HG02763 (cell line): ENCODE results near the gene ANKDD1A.

Source experiments
- ATAC-seq: cut with Tn5 transposase; IDR thresholded peaks from one replicate; pipeline ENCODE4 v1.9.1; 2021; ENCODE audit warnings: mild to moderate bottlenecking, moderate library complexity; ENCODE audit not compliant: unreplicated experiment

Gene ANKDD1A

GRCh38 chr15:64895285-64896065 lies 16.2 kb upstream of the ANKDD1A start:
- no peak for ATAC-seq

DNA sequence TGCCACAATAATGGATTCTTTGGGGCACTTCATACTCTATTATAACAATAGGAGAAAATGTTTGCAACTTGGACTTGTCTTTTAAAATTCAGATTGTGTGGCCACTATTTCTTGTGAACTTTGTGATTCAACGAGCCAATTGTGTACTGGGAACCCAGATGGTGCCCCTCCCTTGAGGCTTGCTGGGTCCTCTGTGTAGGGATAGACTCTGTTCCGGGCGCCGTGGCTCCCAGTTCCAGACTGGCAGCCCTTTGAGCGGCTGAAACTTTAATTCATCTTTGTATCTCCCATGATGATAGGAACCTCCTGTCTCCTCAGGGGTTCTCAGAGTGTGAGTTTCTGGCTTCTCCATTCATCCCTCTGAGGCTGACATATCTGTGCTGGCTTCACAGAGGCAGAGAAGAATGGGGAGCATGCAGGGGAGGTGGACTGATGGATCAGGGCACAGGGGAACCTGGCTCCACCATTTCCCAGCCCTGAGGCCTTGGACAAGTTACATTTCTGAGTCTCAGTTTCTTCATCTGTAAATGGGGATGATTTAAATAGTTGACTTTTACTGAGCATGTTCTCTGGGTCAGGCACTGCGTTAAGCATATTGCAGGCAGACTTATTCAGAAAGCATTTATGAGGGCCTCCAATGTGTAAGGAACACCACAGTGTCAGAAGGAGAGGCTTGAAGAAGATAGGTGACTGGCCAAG lies 15.2 kb upstream of the ANKDD1A start:
- ATAC-seq: no peak

- ATAC-seq: no peak
These were observed 14.2 kb upstream of the ANKDD1A start for GRCh38 chr15:64897345-64897985.

- no peak for ATAC-seq
These were observed 13.3 kb upstream of the ANKDD1A start for GRCh38 chr15:64898406-64898805.

GRCh38 chr15:64901141-64901540 lies 10.6 kb upstream of the ANKDD1A start:
- no peak for ATAC-seq

DNA sequence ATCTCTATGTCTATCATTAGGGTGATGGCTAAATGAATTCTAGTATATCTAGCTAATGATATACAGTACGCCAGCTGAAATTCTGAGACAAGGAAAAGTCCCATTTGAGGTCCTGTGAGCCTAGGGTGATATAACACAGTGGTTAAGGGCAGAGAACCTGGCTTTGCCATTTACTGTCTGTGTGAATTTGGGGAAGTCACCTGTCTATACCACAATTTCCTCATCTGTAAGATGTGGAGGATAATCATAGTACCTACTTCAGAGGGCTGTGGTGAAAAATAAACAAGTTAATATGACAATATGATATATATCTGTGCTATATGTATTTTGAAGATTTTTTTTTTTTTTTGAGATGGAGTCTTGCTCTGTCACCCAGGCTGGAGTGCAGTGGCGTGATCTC lies 9.8 kb upstream of the ANKDD1A start:
- ATAC-seq: no peak

DNA sequence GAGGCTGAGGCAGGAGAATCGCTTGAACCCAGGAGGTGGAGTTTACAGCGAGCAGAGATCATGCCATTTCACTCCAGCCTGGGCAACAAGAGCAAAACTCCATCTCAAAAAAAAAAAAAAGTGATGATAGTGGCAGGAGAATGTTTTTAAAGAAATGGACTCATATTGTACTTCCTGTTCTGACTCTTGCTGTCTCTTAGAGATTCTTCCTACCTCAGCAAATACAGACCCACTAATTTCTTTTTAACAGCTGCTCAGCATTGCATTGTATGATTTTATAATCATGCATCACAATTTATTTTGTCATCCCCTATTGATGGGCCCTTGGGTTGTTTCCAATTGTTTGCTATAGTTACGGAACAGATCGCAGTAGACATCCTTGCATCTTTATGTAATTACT lies 8.8 kb upstream of the ANKDD1A start:
- ATAC-seq: no peak

DNA sequence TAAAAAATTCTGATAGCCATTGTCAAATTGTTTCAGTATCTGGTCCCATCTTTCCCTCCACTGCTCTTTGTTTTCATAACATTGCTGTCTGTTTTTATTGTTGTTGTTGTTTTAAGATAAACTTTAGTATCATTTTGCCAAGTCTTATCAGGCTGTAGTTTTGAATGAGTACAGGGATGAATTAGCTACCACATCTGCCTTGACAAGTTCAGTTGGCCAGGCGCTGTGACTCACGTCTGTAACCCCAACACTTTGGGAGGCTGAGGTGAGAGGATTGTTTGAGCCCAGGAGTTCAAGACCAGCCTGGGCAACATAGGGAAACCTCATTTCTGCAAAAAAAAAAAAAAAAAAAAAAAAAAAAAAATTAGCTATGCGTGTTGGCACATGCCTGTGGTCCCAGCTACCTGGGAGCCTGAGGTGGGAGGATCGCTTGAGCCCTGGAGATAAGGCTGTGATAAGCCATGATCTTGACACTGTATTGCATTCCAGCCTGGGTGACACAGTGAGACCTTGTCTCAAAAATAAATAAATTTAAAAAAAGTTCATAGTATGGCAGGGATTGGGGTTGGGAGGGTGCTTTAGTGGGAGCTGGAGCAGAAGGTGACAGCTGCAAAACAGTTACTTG lies 8.3 kb upstream of the ANKDD1A start:
- ATAC-seq: no peak

DNA sequence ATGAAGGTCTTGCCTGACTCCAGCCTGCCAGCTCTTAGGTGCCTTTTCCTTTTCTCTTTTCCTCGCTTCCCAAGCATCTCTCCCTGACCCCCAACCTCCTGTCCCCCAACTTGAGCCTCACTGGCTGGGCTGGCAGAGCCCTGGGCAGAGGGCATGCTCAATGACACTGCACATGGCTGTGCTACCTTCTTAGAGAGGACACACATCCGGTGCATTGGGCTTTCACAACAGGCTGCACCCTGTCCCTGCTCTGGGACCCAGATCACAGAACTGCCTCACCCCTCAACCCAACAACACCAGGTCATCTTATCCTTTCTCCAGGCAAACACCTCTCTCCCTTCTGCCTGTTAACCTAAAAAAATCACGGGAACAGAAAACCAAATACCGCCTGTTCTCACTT lies 7.5 kb upstream of the ANKDD1A start:
- no peak for ATAC-seq

DNA sequence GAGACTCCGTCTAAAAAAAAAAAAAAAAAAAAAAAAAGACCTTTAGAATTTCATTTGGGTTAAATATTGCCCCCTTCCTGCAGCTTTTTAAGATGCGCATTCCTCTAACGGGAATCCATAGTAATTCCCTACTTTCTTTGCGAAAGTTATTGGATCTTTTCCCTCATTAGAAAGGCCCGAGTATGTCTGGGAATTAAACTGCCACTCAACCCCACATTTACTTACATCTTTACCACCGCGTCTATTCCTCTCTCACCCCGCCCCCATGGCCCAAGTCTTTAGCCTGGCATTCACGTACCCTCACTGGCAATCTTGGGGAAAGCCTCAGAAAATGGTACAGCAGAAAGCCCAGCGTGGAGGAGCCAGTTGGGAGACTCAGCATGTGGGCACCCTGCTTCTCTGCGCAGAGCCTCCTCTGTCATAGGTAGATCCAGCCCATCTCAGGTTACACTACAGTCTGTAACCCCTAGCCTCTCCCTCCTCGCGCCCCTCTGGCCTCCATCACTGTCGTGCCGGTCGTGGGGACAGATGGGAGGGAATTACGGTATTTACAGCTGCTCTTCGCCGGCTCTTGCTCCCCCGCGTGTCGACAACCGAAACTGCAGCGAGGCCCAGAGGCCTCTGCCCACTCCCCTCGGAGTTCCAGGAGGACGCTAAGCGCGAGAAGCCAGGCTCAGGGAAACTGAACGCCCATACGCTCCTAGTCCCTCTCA lies 6.4 kb upstream of the ANKDD1A start:
- peak; percentile 51 for ATAC-seq

GRCh38 chr15:64905941-64906340 lies 5.8 kb upstream of the ANKDD1A start:
- ATAC-seq: no peak

- no peak for ATAC-seq
These were observed 5.3 kb upstream of the ANKDD1A start for GRCh38 chr15:64906402-64906801.

- ATAC-seq: no peak
These were observed 3.7 kb upstream of the ANKDD1A start for GRCh38 chr15:64907991-64908390.

DNA sequence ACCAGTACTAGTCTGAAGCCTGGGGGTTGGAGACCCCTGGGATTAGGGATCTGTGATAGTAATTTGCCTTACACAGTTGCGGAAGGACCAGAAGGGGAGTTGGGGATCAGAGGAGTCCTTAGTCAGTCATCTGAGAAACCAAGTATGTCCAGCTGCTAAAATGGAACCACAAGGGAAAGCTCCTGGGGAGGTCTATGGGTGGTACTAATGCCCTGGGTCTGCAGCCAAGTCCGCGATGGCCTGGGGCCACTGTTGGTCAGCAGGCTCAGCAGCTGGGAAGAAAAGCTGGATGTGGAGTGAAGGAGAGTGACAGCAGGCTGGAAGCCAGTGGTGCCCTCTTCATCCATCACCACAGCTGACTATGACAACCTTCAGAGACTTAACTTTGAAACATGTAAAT lies 2.2 kb upstream of the ANKDD1A start:
- ATAC-seq: no peak

DNA sequence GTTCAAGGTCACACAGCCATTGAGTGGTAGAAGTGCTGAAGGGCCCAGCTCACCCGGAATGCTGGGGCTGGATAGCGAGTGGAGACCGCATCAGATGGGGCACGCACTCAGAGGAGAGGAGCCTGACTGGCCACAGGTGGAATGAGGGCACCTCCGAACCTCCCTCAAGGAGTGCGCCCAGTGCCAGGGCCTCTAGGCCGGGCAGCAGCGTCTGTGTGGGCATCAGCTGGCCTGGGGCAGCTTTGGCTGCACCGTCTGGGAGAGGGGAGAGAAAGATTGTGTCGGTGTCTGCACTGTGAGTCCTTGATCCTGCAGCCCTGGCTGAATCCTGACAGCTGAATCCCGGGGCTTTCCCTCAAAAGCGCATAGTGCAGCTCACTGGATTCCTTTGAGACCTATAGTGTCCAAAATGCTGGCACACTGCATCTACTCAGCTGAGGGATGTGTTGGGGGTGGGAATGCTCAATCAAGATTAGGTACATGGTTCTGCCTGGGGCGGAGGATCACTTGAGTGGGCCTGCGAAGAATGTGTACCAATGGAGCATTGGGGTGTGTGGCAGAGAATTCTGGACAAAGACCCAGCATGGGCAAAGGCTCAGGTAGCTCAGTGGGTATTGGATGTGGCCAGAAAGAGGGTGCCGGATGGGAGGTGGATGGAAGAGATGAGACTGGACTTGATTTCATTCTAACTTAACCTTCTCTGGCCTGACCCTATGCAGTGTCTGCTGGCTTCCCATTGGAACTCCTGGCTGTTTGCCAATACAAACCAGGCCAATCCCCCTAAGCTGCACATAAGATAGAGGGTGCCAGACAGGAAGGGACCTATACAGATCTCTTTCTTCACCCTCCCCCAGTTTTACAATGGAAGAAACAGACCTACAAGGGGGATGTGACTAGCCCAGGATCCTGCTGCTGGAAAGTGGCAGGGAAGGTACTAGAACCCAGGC lies 950 bp downstream of the ANKDD1A start:
- ATAC-seq: no peak

GRCh38 chr15:64915518-64916227 lies 4.0 kb downstream of the ANKDD1A start:
- no peak for ATAC-seq

- no peak for ATAC-seq
These were observed 4.7 kb downstream of the ANKDD1A start for GRCh38 chr15:64916365-64916764.

DNA sequence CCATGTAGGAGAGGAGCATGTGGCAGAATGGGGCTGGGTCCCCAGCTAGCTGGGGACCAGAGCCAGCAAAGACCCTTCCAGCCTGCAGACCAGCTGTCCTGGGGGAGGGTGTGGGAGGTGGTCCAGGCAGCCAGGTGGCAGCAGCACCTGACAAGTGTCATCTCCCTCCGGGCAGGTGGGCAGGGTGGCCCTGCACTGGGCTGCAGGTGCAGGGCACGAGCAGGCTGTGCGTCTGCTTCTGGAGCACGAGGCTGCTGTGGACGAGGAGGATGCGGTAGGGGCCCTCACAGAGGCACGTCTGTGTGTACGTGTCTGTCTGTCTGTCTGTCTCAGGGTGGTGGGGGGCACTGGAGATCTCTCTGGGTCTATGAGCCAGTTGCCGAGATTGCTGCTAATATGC lies 5.5 kb downstream of the ANKDD1A start:
- no peak for ATAC-seq

DNA sequence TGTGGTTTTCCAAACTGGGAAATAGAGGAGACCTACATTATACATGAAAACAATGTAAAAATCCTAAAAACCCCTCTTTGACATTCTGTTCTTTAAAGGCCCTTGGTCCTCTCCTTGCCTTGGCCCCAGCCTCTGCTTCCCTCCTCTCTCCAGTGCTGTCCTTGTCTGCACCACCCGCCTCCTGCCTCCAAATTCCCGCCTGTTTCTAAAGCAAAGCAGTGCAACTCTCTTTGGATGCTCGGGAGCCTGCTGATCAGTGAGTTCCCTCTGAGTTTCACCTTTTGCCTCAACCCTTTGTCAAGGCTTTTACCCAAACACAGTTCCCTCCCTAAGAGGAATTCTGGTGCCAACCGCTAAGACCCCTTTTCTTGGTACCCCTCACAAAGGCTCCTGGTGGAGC lies 8.0 kb downstream of the ANKDD1A start:
- ATAC-seq: no peak
